HS-5 (cell line): ENCODE results near the gene CD22.
"Not testable (repeated sequence)": the region's sequence is repeated elsewhere in the genome, so short reads cannot be mapped to it uniquely, and the experiment has no call there.

ENCODE experiments used
- DNase-seq: peaks from one replicate; pipeline ENCODE4 v3.0.0-alpha.2; 2012; ENCODE audit warnings: low read depth

Gene CD22

DNA sequence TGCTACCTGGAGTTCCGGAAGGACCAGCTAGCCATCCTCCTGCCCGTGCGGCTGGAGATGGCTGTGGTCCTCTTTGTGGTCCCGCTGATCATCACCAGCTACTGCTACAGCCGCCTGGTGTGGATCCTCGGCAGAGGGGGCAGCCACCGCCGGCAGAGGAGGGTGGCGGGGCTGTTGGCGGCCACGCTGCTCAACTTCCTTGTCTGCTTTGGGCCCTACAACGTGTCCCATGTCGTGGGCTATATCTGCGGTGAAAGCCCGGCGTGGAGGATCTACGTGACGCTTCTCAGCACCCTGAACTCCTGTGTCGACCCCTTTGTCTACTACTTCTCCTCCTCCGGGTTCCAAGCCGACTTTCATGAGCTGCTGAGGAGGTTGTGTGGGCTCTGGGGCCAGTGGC is 30.4 kb downstream of the CD22 start:
- not testable (repeated sequence) for DNase-seq

DNA sequence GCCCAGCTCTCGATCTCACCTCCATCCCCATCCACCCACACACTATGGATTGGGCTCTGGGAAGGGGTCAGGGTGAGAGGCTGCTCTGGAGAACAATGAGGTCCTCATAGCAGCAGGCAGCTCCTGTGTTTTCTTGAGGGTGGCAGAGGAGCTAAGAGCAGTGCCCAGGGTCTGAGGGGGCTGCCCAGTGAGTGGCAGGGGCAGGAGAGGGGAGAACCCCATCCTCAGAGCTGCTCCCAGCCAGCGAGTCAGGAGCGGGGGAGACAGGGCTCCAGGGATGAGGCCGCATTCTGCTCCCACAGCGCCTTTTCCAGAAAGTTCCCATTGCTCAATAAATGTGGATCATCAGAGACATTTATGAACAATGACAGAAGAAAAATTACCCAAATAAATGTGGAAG is 31.1 kb downstream of the CD22 start:
- DNase-seq = not testable (repeated sequence)

DNA sequence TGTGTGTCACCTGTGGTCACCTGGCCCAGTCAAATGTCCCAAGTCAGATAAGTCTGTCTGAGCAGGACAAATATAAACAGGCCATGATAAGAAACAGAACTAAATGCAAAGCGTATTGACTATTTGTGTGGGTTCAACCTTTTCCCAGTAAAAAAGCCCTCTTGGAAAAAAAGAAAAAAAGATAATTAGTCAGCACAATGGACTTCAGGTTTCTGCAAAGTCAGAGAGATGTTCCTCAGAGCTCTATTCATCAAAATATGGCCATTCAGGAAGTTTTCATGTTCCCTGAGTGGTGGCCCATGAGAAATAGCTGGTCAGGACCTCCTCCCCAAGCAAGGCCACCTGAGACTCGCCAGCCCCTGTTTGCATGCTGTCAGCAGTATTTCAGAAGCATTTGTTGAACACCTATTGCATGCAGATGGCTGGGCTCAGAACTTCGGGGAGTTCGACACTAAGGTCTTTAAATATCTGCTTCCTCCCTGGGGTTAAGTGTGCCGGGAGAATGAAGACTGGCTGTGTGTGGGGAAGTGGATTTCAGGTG is 32.0 kb downstream of the CD22 start:
- no peak for DNase-seq

DNA sequence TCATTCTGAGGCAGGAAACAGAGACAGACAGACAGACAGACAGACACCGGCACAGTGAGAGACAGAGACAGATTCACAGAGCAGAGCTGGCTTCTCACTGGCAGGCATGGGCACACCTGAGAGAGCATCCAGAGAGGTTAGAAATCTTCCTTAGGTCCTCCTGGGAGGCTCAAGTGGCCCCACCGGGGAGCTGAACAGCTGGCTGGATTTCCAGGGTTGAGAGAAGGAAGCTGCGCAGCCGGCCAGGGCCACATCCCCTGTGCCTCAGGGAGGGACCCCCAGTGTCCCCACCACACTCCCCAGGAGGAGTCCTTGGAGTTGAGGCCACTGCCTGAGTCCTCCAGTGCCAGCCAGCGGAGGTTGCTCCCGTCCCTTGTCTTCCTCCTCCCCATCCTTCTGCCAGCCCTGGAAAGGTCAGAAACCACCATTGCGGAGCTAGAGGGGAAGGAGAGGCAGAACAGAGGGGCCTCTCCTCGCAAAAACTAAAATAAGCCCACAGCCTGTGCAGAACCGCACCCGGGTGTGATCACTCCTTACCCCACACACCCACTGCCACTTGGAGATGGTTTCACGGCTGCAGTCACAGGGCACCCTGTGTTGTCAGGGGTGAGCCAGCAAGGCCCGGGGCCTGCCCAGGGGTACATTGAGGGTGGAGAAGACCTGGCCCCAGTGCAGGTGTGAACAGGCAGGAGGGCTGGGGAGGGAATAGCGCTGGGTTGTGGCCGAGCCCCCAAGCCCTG is 33.4 kb downstream of the CD22 start:
- no peak for DNase-seq

DNA sequence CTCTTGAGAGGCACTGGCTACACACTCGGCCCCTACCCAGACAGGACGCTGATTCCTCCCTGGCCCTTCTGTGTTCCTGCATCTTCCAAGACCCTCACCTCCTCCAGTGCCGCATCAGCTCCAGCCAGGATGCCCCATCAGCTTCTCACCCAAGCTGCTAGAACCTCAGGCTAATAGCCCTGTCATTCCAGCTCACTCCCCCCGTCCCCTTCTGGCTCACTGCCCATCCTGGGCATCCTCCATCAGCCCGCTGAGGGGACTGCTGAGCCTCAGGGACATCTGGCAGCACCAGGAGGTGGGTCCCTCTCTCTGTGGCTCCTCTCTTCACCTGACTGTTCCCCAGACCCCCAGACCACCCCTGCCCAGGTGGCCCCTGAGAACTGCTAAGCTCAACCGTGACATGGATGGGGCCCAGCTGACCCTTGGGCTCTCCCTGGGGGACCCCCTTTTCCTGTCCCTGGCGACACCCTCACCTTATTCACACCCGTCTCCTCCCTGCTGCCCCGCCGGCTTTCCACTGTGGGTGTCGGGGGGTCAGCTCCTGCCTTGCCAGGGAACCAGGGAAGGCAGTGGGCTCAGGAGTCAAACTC is 34.1 kb downstream of the CD22 start:
- DNase-seq = no peak

DNA sequence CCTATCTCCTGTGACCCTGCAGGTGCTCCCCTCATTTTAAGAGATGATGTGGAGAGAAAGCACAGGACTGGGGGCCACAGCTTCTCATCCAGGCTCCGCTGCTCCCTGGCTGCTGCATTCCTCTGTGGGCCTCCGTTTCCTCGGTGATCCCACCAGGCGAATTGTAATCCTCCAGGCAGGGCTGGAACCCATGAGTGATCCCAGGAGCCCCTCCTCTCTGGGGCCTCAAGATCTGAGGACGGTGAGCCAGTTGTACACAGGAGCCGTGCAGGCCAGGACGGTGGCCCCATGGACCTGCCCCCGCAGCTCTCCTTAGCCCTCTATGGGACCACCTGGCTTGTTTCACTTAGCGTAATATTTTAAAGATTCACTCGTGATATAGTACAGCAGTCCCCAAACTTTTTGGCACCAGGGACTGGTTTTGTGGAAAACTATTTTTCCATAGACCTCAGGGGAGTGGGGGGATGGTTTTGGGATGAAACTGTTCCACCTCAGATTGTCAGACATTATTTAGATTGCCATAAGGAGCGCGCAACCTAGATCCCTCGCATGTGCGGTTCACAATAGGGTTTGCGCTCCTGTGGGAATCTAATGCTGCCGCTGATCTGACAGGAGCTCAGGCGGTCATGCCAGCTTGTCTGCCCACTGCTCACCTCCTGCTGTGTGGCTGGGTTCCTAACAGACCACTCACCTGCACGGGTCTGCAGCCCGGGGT is 34.9 kb downstream of the CD22 start:
- no peak for DNase-seq

DNA sequence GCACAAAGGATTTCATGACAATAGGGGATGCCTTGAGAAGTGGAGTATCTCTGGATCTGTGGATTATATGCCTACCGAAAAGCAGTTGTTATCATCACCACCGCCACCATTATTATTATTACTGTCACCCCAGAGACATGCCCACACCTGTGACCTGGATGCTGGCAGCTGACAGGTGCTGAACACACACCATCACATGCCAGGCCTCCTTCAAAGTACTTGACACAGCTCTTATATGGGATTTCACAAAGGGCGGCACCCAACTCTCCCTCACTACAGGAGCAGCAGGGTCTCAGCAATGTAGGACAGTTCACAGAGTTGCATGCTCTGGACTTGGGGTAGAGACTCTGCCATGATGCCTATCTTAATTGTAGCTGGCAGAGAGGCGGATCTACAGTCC is 36.3 kb downstream of the CD22 start:
- DNase-seq = no peak

DNA sequence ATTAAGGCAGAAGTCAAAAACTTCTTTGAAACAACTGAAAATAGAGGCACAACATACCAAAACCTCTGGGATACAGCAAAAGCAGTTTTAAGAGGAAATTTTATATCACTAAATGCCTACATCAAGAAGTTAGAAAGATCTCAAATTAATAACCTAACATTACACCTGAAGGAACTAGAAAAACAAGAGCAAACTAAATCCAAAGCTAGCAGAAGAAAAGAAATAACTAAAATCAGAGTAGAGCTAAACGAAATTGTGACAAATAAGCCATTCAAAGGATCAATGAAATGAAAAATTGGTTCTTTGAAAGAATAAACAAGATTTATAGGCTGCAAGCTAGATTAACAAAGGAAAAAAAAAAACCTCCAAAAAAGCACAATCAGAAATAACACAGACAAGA is 39.4 kb downstream of the CD22 start:
- DNase-seq = no peak

DNA sequence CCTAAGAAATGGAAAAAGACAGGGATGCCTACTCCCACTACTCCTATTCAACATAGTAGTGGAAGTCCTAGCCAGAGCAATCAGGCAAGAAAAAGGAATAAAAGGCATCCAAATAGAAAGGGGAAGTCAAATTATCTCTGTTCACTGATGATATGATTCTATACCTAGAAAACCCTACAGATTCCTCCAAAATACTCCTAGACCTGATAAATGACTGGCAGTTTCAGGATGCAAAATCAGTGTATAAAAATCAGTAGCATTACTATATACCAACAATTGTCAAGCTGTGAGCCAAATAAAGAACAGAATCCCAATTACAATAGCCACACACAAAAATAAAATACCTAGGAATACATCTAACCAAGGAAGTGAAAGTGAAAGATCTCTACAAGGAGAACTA is 40.5 kb downstream of the CD22 start:
- DNase-seq = no peak

DNA sequence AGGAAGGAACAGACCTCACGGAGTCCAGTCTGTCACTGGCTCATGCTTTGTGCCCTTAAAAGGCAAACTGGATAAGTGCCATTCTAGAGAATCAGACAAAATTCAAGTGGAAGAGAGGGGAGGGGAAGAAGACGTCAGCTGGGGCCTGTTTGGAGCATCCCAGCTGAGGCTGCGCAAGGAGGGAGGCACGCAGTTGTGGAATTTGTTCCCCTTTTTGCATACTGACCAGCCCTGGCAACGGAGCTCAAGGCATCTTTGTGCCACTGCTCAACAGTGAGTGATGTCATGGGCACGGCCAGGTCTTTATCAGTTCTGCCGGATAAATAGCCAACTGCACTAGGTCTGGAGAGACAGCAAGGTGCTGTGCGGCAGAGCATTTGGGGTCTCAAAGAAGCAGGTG is 41.7 kb downstream of the CD22 start, which contains the start of gene GPR42:
GPR42 (plus strand) TSS at position 347 of the 400 bp plus-strand sequence. CDS start 292 bp downstream, outside the sequence.
- DNase-seq = no peak

DNA sequence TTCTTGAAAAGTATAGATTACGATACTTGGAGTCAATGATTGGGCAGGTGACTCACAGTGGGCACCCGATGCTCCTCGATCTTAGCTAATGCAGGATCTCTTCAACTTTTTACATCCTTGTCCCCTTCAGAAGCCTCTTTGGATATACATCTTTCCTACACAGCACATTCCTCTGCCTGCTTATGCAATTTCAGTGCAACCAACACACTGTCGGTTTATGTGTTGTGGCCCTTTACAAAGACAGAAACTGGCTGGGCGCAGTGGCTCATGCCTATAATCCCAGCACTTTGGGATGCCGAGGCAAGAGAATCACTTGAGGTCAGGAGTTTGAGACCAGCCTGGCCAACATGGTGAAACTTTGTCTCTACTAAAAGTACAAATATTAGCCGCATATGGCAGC is 44.5 kb downstream of the CD22 start:
- no peak for DNase-seq

DNA sequence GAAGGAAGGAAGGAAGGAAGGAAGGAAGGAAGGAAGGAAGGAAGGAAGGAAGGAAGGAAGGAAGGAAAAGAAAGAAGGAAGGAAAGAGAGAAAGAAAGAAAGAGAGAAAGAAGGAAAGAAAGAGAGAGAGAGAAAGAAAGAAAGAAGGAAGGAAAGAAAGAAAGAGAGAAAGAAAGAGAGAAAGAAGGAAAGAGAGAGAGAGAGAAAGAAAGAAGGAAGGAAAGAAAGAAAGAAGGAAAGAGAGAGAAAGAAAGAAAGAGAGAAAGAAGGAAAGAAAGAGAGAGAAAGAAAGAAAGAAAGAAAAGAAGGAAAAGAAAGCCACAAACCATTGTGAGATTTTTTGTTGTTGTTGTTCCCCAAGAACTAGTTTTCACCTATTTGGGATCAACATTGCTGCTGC is 45.0 kb downstream of the CD22 start:
- DNase-seq = not testable (repeated sequence)

DNA sequence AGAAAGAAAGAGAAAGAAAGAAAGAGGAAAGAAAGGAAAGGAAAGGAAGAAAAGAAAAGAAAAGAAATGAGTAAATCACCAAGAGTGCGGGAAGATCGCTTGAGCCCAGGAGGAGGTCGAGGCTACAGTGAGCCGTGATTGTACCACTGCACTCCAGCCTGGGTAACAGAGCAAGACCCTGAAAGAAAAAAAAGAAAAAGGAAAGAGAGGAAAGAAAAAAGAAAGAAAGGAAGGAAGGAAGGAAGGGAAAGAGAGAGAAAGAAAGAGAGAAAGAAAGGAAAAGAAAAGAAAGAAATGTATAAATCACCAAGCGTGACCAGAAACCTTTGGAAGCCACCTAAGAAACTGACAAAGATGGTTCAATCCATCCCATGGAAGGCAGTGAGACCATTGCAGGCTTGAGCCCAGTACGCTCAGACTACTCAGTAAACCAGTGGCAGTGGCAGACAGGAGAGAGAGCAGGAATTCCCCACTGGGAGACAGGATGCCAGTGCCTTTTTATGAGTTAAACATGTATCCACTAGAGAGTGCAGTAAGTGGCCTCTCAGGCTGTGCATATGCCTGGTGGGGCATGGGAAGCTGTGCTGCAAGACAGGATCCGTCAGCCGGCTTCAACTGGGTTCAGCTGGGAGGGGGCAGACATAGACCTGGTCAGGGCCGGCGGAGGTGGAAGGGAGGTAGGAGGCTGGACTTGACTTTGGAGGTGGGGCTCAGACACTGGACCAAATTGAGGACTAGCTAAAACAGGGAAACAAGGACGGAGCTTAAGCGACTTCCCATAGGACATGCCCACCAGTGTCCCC is 46.7 kb downstream of the CD22 start:
- DNase-seq = no peak

DNA sequence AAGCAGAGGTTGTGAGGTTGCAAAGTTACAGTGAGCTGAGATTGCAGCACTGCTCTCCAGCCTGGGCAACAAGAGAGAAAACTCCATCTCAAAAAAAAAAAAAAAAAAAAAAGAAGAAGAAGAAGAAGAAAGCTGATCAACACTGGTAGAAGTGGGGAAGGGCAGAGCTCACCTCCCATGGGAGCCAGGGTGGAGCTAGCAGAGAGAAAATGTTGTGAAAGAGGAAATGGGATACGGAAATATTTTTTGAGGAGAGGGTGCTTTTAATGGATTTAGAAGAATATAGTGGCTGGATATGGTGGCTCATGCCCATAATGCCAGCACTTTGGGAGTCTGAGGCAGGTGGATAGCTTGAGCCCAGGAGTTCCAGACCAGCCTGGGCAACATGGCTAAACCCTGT is 48.7 kb downstream of the CD22 start:
- DNase-seq = no peak

DNA sequence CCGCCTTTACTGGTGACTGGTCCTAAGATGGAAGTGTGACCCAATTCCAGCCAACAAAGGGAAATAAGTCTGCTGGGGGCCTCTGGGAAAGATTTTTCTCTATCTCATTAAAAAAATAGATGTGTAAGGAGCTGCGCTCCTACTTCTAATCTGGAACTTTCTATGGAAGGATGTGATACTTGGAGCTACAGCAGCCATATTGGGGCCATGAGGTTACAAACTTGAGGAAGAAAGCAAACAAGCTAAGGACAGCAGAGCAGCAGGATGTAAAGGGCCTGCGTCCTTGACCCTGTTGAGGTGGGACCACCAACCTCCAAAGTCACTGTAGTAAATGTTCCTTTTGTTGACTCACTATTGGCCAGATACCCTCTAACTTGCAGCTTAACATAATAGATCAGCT is 49.4 kb downstream of the CD22 start:
- no peak for DNase-seq

DNA sequence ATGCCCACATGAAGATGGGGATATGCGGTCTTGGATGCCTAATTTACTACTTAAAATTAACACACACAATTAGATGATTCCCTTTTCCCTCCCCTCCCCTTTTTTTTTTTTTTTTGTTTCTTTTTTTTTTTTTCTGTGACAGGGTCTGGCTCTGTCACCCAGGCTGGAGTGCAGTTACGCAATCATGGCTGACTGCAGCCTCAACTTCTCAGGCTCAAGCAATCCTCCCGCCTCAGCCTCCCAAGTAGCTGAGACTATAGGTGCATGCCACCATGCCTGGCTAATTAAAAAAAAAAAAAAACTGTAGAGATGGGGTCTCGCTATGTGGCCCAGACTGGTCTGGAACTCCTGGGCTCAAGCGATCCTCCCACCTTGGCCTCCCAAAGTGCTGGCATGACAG is 50.6 kb downstream of the CD22 start:
- not testable (repeated sequence) for DNase-seq

DNA sequence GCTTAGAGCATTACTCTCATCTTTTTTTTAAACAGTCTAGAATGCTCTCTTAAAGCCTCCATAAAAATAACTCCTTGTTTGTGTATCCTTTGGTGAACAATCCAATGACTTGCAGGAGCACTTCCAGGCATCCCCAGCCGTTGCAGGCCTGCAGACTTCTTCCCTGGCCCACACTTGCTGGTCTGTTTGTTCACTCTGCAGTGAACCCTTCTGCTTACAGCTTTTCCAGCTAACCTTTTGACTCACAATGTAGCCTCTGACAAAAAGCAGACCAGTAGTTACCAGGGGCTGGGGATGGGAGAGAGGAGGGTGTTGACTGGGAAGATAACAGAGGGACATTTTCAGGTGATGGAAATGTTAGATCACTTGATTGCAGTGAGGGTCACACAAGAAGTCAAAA is 51.0 kb downstream of the CD22 start:
- DNase-seq = no peak

DNA sequence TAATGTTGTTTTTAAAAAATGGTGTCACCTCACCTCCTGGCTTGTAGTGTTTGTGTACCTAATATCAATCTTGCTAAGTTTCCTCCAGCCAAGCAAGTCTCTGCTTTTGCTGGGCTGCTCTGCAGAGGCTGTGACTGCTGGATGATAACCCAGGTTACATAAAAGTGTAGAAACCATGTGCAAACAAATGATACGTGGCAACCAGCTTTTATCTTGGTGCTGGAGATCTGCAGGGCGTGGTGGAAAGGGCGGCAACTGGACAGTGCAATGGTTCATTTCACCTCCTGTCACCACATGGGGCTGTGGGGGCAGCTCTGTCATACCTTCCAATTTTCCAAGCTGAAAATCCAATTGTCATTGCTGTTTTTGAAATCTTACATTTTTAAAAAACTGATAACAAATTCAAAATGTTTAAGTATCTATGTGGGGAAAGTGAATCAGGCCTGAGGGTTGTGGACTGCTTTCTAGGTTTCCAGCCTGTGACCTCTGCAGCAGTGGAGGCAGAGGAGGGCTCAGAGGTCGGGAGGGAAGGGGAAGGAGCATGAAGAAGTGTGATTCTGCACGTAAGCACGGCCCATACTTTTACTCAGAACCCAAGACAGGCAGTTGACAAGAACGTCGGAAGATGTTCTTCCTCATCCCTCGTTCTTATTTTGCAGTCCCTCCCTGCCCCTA is 51.6 kb downstream of the CD22 start:
- DNase-seq = no peak

DNA sequence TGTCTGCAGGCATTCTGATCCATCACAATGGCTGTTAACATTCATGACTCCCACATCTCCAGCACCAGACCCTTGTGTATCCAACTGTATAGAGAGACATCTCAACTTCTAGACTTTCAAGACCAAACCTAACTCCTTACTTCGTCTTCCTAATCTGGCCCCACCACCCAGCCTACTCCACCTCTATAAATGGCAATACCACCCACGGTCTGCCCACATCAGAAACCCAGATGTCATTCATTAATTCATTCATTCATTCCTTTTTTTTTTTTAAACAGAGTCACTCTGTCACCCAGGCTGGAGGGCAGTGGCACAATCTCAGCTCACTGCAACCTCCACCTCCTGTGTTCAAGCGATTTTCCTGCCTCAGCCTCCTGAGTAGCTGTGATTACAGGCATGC is 52.3 kb downstream of the CD22 start:
- DNase-seq = no peak

DNA sequence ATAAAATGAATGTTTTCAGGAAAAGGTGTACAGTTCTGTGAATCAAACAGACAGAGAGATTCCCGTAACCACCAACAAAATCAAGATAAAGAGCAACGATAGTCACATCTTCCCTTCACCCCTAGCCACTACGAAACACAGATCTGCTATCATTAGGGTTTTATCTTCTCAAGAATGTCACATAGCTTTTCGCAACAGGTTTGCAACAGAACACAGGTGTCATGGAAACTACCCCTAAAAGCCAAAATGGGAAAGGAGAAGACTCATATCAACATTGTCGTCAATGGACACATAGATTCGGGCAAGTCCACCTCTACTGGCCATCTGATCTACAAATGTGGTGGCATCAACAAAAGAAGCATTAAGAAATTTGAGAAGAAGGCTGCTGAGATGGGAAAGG is 52.9 kb downstream of the CD22 start:
- no peak for DNase-seq

DNA sequence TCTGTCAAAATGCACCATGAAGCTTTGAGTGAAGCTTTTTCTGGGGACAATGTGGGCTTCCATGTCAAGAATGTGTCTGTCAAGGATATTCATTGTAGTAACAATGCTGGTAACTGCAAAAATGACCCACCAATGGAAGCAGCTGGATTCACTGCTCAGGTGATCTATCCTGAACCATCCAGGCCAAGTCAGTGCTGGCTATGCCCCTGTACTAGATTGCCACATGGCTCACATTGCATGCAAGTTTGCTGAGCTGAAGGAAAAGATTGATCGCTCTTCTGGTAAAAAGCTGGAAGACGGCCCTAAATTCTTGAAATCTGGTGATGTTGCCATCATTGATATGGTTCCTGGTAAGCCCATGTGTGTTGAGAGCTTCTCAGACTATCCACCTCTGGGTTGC is 54.5 kb downstream of the CD22 start:
- no peak for DNase-seq
